T-cell (primary cell): Measurements from ENCODE around the gene PCDH9. TPM values are rescaled to one million over a fixed set of nuclear protein-coding genes. Genes with fewer than 3 reads are reported as not detected.

ENCODE experiments used
- ATAC-seq, 4 experiments: fragments of 200-7000 bp in 3 of 4; fragments of 150-1000 bp in 1 of 4; cut with Tn5 transposase; replicated peaks in 1 of 4; 1 replicate in 3 of 4; 2 replicates in 1 of 4; pipeline ENCODE4 v1.10.0; 2021; ENCODE audit warnings: moderate library complexity in 3 of 4, mild to moderate bottlenecking in 2 of 4, moderate number of reproducible peaks in 1 of 4
- CTCF ChIA-PET, 2 donors: fragments of 300-600 bp; sonication (Branson Sonifier 250); formaldehyde crosslinking; loops; one replicate each; lab custom pipeline; 2022; ENCODE audit warnings: antibody characterized with exemption in 2 of 2; lab: Charles Lee
- POLR2A ChIA-PET, 2 donors: fragments of 300-600 bp; sonication (Branson Sonifier 250); formaldehyde crosslinking; loops; one replicate each; lab custom pipeline; 2022; ENCODE audit warnings: antibody characterized with exemption in 2 of 2; lab: Charles Lee
- DNase-seq, 35 experiments: peaks; one replicate each; pipeline versions ENCODE4 v3.0.0 to v3.0.0-alpha.2; 2013 to 2023
- H3K27ac ChIP-seq: one replicate; pipeline ENCODE4 v1.5.1; 2013; ENCODE audit warnings: low read length
- H3K27me3 ChIP-seq, 2 experiments: replicated peaks in 1 of 2; 1 replicate in 1 of 2; 2 replicates in 1 of 2; pipeline versions ENCODE4 v1.6.1 to v1.7.0; 2013; ENCODE audit warnings: low read length in 1 of 2, mixed read lengths in 1 of 2; ENCODE audit not compliant: control insufficient read depth in 2 of 2, insufficient read depth in 2 of 2; ENCODE audit errors: extremely low read depth in 1 of 2
- H3K36me3 ChIP-seq, 2 donors: 1 replicate in 1 of 2; 2 replicates in 1 of 2; pipeline versions ENCODE4 v1.6.1 to v1.7.0; 2013; ENCODE audit warnings: low read length in 1 of 2; ENCODE audit not compliant: control insufficient read depth in 2 of 2, insufficient read depth in 1 of 2; ENCODE audit errors: extremely low read depth in 1 of 2
- H3K4me1 ChIP-seq, 2 experiments: 1 replicate in 1 of 2; 2 replicates in 1 of 2; pipeline versions ENCODE4 v1.6.1 to v1.7.0; 2013; ENCODE audit warnings: low read length in 2 of 2, mixed read lengths in 1 of 2; ENCODE audit not compliant: insufficient read depth in 2 of 2, control insufficient read depth in 1 of 2; ENCODE audit errors: extremely low read depth in 1 of 2
- H3K4me3 ChIP-seq, 2 donors: 1 replicate in 1 of 2; 2 replicates in 1 of 2; pipeline versions ENCODE4 v1.5.1 to v1.7.0; 2013; ENCODE audit warnings: mild to moderate bottlenecking in 2 of 2, low read length in 1 of 2, moderate library complexity in 1 of 2; ENCODE audit not compliant: control insufficient read depth in 1 of 2; ENCODE audit errors: extremely low read depth in 1 of 2
- H3K9me3 ChIP-seq: 2 replicates; pipeline ENCODE4 v1.7.0; 2013
- H3K27ac Mint-ChIP-seq, 2 donors: one replicate each; pipeline ENCODE4 v1.8.0; 2020 to 2021; ENCODE audit warnings: mild to moderate bottlenecking in 2 of 2, mixed read lengths in 2 of 2
- H3K27me3 Mint-ChIP-seq, 2 donors: one replicate each; pipeline ENCODE4 v1.8.0; 2021 to 2022; ENCODE audit warnings: mixed read lengths in 2 of 2
- H3K36me3 Mint-ChIP-seq: one replicate; pipeline ENCODE4 v1.8.0; 2021; ENCODE audit warnings: mixed read lengths
- H3K4me1 Mint-ChIP-seq, 3 donors: one replicate each; pipeline ENCODE4 v1.8.0; 2020 to 2022; ENCODE audit warnings: mixed read lengths in 3 of 3, mild to moderate bottlenecking in 1 of 3
- H3K4me3 Mint-ChIP-seq, 3 donors: one replicate each; pipeline ENCODE4 v1.8.0; 2020 to 2022; ENCODE audit warnings: mild to moderate bottlenecking in 3 of 3, mixed read lengths in 3 of 3, moderate library complexity in 3 of 3
- H3K9me3 Mint-ChIP-seq, 3 donors: one replicate each; pipeline ENCODE4 v1.8.0; 2020 to 2022; ENCODE audit warnings: mixed read lengths in 3 of 3
- WGBS: methylation state at CpG from one replicate; pipeline ENCODE4 v1.1.5; 2013; ENCODE audit warnings: missing lambda C conversion rate; ENCODE audit not compliant: insufficient coverage; 5-methylcytosine and 5-hydroxymethylcytosine counted together
- total RNA-seq, 35 experiments: library from RNA in 6 of 35; stranded (reverse) in 6 of 35; fragments of 120-200 nt in 1 of 35; gene quantifications; one replicate each; pipeline versions ENCODE4 v1.2.1 to v1.2.4 and lab custom pipeline; 2013 to 2026

PCDH9 gene
- total RNA-seq (1 to 10 TPM in 1 of 5 donors, under 1 TPM in 4; 0.38 to 1.3 (median 0.53) TPM), total RNA-seq (lab: John Stamatoyannopoulos, UW) (0.55 to 5.3 (median 1.4) reads per million in 29 experiments)
- 1.2 TPM for total RNA-seq (2013)

GRCh38 chr13:67229481-67230403 lies at the start of gene PCDH9:
TSS of gene PCDH9 (minus strand) at chr13:67230336. CDS start at chr13:67228440, 1,896 bp downstream.
- Mint-ChIP-seq H3K9me3 (no peaks in the 10 kb centered on the region), H3K4me3 (no peak within 1 kb of the TSS), H3K27ac (peak within 1 kb of the TSS; percentile 12 to 20), H3K4me1 (peaks cover 9 to 10% (median 9%) of the 10 kb centered on the region in 3 donors), H3K36me3 (no peaks in the 10 kb centered on the region), H3K27me3 (peaks cover 0 to 12% of the 10 kb centered on the region in 2 donors)
- ATAC-seq: peak in 2 of 4 experiments; percentile 1 to 11
- ChIA-PET CTCF (interaction anchor here in 1 of 2 donors (0.7 to 1.1 kb wide), 2 partner anchors 9 to 809 kb away, joined by 3 read pairs; no protein-coding TSS in a partner anchor), POLR2A (no interaction called here)
- no peaks in the 10 kb centered on the region for H3K36me3 ChIP-seq
- no peaks in the 10 kb centered on the region for H3K9me3 ChIP-seq
- H3K27me3 ChIP-seq: peaks cover 0 to 9% of the 10 kb centered on the region in 2 experiments
- WGBS: 4% methylated on average over 18 of the region's 26 CpGs
- DNase-seq: peak in 2 of 35 experiments; percentile 1 to 12
- H3K27ac ChIP-seq: no peak within 1 kb of the TSS
- peak within 1 kb of the TSS; percentile 66 to 100 for H3K4me3 ChIP-seq
- peaks cover 10 to 21% of the 10 kb centered on the region in 2 experiments for H3K4me1 ChIP-seq

DNA sequence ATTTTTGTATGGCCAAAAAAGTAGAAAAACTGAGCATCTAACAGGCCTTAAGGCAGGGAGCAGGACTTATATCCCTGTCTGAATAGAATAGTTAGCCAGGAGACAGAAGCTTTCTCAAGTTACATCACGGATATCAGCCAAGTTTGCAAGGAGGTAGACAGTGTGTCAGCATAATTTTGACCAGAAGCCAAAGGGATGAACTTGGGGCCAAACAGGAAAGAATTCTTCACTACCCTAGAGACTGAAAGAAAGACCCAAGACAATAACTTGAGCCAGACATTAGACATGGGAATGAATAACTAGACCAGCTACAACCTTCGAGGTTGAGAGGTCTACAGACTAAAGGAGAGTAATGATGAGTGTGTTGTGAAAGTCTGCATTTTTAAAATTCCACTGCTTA lies 48.1 kb upstream of the PCDH9 start:
- WGBS: 80% methylated on average over 1 of the region's 2 CpGs
- Histone ChIP-seq H3K27ac (no peak overlapping the region), H3K4me1 (no peaks in the 10 kb centered on the region), H3K9me3 (no peaks in the 10 kb centered on the region), H3K36me3 (no peaks in the 10 kb centered on the region), H3K4me3 (no peak overlapping the region), H3K27me3 (no peaks in the 10 kb centered on the region)
- Mint-ChIP-seq H3K9me3 (peaks cover 3 to 8% (median 6%) of the 10 kb centered on the region in 3 donors), H3K27ac (no peak overlapping the region), H3K4me3 (no peak overlapping the region), H3K36me3 (no peaks in the 10 kb centered on the region), H3K27me3 (no peaks in the 10 kb centered on the region), H3K4me1 (no peaks in the 10 kb centered on the region)
- POLR2A ChIA-PET: no interaction called here
- CTCF ChIA-PET: no interaction called here
- ATAC-seq (no peak), DNase-seq (no peak)

GRCh38 chr13:67277581-67277980 lies 47.4 kb upstream of the PCDH9 start:
- ChIA-PET POLR2A (no interaction called here), CTCF (no interaction called here)
- H3K27ac ChIP-seq: no peak overlapping the region
- Mint-ChIP-seq H3K4me3 (no peak overlapping the region), H3K27me3 (no peaks in the 10 kb centered on the region), H3K36me3 (no peaks in the 10 kb centered on the region), H3K27ac (no peak overlapping the region), H3K9me3 (peaks cover 3 to 8% (median 6%) of the 10 kb centered on the region in 3 donors), H3K4me1 (no peaks in the 10 kb centered on the region)
- H3K4me3 ChIP-seq: no peak overlapping the region
- no peaks in the 10 kb centered on the region for H3K27me3 ChIP-seq
- H3K4me1 ChIP-seq: no peaks in the 10 kb centered on the region
- no peak for DNase-seq
- no peak for ATAC-seq
- H3K9me3 ChIP-seq: no peaks in the 10 kb centered on the region
- no CpG with 5 or more reads among the region's 1 CpG for WGBS
- no peaks in the 10 kb centered on the region for H3K36me3 ChIP-seq

DNA sequence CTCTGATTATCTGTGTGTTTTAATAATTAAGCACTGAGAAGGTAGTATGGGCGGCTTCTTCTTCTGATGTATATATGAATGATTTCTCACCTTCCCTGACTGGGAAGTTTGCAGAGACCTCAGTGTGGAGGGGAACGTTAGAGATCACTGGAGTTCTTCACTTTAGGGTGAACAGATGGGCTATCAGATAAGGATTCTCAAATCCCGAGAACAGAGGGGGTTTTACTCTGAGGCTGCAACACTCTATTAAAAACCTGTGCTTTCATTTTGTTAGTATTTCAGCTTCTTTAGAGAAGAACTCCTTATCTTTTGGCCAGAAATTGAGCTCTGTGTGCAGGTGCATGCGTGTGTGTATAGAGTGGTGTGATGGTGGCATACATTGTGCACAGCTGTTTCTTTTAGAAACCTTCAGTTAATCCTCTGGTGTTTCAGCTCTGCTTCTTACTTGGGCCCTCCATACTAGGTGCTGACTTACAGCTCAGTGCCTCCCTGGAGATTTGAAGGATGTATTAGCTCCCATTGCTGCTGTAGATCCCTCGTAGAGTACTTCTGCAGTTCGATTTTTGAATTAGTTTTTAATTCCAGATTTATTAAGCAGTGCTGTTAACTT lies 45.3 kb upstream of the PCDH9 start:
- Mint-ChIP-seq H3K9me3 (peaks cover 3 to 8% (median 6%) of the 10 kb centered on the region in 3 donors), H3K4me3 (no peak overlapping the region), H3K36me3 (no peaks in the 10 kb centered on the region), H3K4me1 (no peaks in the 10 kb centered on the region), H3K27me3 (no peaks in the 10 kb centered on the region), H3K27ac (no peak overlapping the region)
- POLR2A ChIA-PET: no interaction called here
- CTCF ChIA-PET: no interaction called here
- Histone ChIP-seq H3K27me3 (no peaks in the 10 kb centered on the region), H3K4me1 (no peaks in the 10 kb centered on the region), H3K9me3 (no peaks in the 10 kb centered on the region), H3K36me3 (no peaks in the 10 kb centered on the region), H3K4me3 (no peak overlapping the region), H3K27ac (no peak overlapping the region)
- no peak for DNase-seq
- 62% methylated on average over 2 of the region's 6 CpGs for WGBS
- ATAC-seq: no peak

- Mint-ChIP-seq H3K27ac (no peak overlapping the region), H3K9me3 (peaks cover 3 to 12% (median 6%) of the 10 kb centered on the region in 3 donors), H3K36me3 (no peaks in the 10 kb centered on the region), H3K27me3 (no peaks in the 10 kb centered on the region), H3K4me1 (no peaks in the 10 kb centered on the region), H3K4me3 (no peak overlapping the region)
- POLR2A ChIA-PET: no interaction called here
- ATAC-seq (no peak), DNase-seq (no peak)
- no peaks in the 10 kb centered on the region for H3K9me3 ChIP-seq
- H3K27ac ChIP-seq: no peak overlapping the region
- no CpG with 5 or more reads among the region's 1 CpG for WGBS
- no peaks in the 10 kb centered on the region for H3K27me3 ChIP-seq
- H3K36me3 ChIP-seq: no peaks in the 10 kb centered on the region
- H3K4me3 ChIP-seq: no peak overlapping the region
- CTCF ChIA-PET: no interaction called here
- H3K4me1 ChIP-seq: no peaks in the 10 kb centered on the region
Measured at GRCh38 chr13:67273001-67273400, 42.9 kb upstream of the PCDH9 start.

- Histone ChIP-seq H3K27ac (no peak overlapping the region), H3K9me3 (no peaks in the 10 kb centered on the region), H3K4me3 (no peak overlapping the region), H3K27me3 (no peaks in the 10 kb centered on the region), H3K36me3 (no peaks in the 10 kb centered on the region), H3K4me1 (no peaks in the 10 kb centered on the region)
- Mint-ChIP-seq H3K27ac (no peak overlapping the region), H3K9me3 (peaks cover 0 to 4% (median 0%) of the 10 kb centered on the region in 3 donors), H3K36me3 (no peaks in the 10 kb centered on the region), H3K27me3 (no peaks in the 10 kb centered on the region), H3K4me1 (no peaks in the 10 kb centered on the region), H3K4me3 (no peak overlapping the region)
- POLR2A ChIA-PET: no interaction called here
- CTCF ChIA-PET: no interaction called here
- ATAC-seq: no peak
- 100% methylated on average over 1 of the region's 4 CpGs for WGBS
- DNase-seq: no peak
Measured at GRCh38 chr13:67267136-67267535, 37.0 kb upstream of the PCDH9 start.
